ENCODE data around the gene VASN.

VASN gene

DNA sequence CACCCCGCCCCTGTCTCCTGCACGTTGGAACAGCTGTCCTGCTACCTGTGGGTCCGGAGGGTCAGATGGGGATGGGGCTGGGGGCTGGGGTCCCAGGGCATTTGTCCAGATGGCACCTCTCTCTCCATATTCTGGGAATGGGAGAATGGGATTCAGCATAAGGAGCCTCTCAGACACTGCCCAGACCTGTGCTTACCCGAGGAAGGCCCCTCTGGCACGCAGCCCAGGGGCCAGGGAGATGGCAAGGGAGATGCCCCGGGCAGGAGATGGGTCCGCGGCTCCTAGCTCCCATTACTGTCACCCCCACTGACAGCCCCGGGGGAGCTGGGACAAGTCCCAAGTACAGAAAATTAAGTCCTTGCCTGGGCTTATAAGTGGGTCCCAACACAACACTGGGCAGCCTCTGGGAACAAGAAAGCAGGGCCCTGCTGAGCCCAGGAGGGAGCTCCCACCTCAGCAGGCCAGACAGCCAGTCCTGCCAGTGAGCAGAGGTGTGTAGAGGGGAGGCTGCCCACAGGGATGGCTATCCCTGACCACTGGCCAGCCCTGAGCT is 1.8 kb downstream of the VASN start:
- DNase-seq (ENCODE audit: extremely low spot score): no peak
- ChIA-PET POLR2A (interaction anchor here (0.9 to 2.1 kb wide), 4 partner anchors 23 to 102 kb away, joined by 3 to 6 read pairs (median 4); no protein-coding TSS in a partner anchor), CTCF (interaction anchor here (2.6 kb wide), 1 partner anchor 30 kb away, joined by 19 read pairs; no protein-coding TSS in a partner anchor)
- TF ChIP-seq ARNT (IDR thresholded peaks at IDR 0.05) (no peak), ELF4 (IDR thresholded peaks at IDR 0.05) (no peak), L3MBTL2 (conservative IDR thresholded peaks at IDR 0.05) (no peak), SUZ12 (IDR thresholded peaks at IDR 0.05) (no peak), NFRKB (IDR thresholded peaks at IDR 0.05) (no peak), LEF1 (IDR thresholded peaks at IDR 0.05; ENCODE audit: borderline replicate concordance) (no peak), HDGF (IDR thresholded peaks at IDR 0.05; ENCODE audit: borderline replicate concordance) (no peak), FOXA1 (IDR thresholded peaks at IDR 0.05) (no peak), FOXK2 (IDR thresholded peaks at IDR 0.05) (no peak), ZNF384 (IDR thresholded peaks at IDR 0.05) (no peak), FOXM1 (IDR thresholded peaks at IDR 0.05; ENCODE audit: borderline replicate concordance) (no peak), BHLHE40 (IDR thresholded peaks at IDR 0.05; ENCODE audit: borderline replicate concordance) (no peak), SP1 (IDR thresholded peaks at IDR 0.05) (no peak), TARDBP (IDR thresholded peaks at IDR 0.05) (no peak), CTBP1 (IDR thresholded peaks at IDR 0.05; ENCODE audit: borderline replicate concordance) (no peak)
- TF ChIP-seq, protein P1, sequence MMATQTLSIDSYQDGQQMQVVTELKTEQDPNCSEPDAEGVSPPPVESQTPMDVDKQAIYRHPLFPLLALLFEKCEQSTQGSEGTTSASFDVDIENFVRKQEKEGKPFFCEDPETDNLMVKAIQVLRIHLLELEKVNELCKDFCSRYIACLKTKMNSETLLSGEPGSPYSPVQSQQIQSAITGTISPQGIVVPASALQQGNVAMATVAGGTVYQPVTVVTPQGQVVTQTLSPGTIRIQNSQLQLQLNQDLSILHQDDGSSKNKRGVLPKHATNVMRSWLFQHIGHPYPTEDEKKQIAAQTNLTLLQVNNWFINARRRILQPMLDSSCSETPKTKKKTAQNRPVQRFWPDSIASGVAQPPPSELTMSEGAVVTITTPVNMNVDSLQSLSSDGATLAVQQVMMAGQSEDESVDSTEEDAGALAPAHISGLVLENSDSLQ (IDR thresholded peaks at IDR 0.05): no peak

DNA sequence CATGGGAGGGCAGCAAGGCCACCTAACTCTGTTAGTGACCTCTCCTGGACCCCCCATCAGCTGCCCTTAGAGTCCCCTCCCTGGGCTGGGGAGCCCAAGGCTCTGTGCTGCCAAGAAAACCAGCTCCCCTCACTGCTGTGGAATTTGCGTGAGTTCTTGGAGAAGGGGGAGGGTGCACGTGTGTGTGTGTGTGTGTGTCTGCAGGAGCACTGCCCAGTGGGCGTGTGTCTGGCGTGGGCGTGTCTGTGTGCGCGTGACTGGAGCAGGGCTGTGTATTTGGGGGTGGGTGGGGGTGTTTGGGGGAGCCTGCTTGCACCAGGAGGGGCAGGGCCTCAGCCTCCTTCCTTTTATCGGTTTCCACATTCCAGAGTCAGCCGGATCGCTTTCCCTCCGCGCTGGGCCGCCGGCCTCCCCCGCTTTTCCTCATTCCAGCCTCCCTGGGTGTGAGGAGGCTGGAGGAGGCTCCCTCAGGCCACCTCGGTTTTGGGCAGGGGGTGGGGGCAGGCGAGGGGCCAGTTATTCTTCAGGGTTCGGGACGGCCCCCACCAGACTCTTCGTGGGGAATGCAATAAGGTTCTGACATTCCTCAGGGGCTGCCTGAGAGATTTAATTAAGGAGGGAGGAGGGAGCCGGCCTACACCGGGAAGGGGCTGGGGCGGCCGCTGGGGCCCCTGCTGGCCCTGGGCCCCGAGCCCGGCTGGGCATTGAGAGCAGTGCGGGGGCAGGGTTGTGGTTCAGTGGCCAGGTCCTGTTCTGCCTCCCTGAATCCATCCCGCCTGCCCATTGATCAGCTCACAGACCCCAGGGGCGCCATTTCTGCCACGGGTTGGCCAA is 2.5 kb downstream of the VASN start:
- CTCF ChIA-PET: interaction anchor here (2.6 kb wide), 1 partner anchor 29 kb away, joined by 19 read pairs; no protein-coding TSS in a partner anchor
- TF ChIP-seq ELF4 (IDR thresholded peaks at IDR 0.05): no peak
- no peak for TF ChIP-seq SP1 (IDR thresholded peaks at IDR 0.05)
- TF ChIP-seq BHLHE40 (IDR thresholded peaks at IDR 0.05; ENCODE audit: borderline replicate concordance): no peak
- TF ChIP-seq, protein P1 (IDR thresholded peaks at IDR 0.05): no peak
- no peak for TF ChIP-seq NFRKB (IDR thresholded peaks at IDR 0.05)
- TF ChIP-seq L3MBTL2 (conservative IDR thresholded peaks at IDR 0.05): no peak
- DNase-seq (ENCODE audit: extremely low spot score): no peak
- POLR2A ChIA-PET: interaction anchor here (0.9 to 2.1 kb wide), 4 partner anchors 24 to 102 kb away, joined by 3 to 6 read pairs (median 4); no protein-coding TSS in a partner anchor

DNA sequence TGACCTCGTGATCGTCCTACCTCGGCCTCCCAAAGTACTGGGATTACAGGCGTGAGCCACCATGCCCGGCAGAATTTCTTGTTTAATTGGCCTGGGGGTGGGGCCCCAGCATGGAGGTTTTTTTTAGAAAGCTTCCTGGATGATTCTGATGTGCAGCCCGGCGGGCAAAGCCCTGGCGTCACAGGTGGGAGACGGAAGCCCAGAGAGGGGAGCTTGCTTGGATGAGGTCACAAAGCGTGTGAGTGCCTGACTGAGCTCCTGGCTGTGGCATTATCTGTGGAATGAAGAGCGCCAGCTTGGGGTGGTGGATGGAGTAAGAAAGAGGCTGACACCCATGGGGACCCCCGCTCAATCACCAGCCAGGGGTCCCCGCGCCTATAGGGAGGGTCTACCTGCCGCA is 4.1 kb downstream of the VASN start:
- TF ChIP-seq LEF1 (IDR thresholded peaks at IDR 0.05; ENCODE audit: borderline replicate concordance): no peak
- no peak for TF ChIP-seq ZNF384 (IDR thresholded peaks at IDR 0.05)
- TF ChIP-seq CTBP1 (IDR thresholded peaks at IDR 0.05; ENCODE audit: borderline replicate concordance): no peak
- no peak for TF ChIP-seq HDGF (IDR thresholded peaks at IDR 0.05; ENCODE audit: borderline replicate concordance)
- TF ChIP-seq FOXA1 (IDR thresholded peaks at IDR 0.05): no peak
- TF ChIP-seq BHLHE40 (IDR thresholded peaks at IDR 0.05; ENCODE audit: borderline replicate concordance): no peak
- TF ChIP-seq ARNT (IDR thresholded peaks at IDR 0.05): no peak
- no peak for TF ChIP-seq L3MBTL2 (conservative IDR thresholded peaks at IDR 0.05)
- TF ChIP-seq ELF4 (IDR thresholded peaks at IDR 0.05): no peak
- CTCF ChIA-PET: interaction anchor here (0.6 kb wide), 1 partner anchor 180 kb away, joined by 3 read pairs; no protein-coding TSS in a partner anchor
- POLR2A ChIA-PET: no interaction called here

DNA sequence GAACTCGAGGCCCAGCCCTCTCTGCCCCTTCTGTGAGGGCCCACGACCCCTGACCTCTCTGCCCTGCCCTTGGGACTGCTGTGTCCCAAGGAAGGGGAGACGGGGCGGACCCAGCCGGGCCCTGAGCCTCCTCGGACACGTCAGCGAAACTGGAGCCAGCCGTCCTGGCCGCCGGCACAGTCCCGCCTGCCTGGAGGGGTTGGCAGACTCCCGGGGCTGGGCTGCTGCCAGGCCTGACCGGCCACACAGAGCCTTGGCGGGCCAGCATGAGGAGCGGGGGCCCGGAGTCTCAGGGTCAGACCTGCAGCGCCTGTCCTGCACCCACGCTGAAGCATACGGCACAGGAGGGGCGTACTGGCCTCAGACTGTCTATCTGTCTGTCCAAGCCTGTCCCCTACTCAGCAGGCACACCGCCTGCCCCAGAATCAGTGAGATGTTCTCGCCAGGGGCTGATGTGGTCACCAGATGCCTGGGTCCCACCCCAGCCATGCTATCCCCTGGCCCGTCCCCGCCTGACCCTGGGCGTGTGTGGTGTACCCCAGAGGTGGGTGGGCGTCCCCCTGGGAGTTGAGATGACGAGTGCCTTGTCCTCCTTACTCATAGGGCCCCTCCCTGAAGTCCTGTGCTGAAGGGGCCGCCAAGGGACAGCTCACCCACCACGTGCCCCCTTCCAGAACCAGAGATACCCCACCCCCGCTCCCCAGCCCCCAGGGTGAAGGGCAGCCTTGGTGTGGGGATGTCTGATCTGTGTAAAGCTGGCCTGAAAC is 4.7 kb downstream of the VASN start:
- ChIA-PET CTCF (no interaction called here), POLR2A (no interaction called here)
- no peak for DNase-seq (ENCODE audit: extremely low spot score)
- TF ChIP-seq L3MBTL2 (conservative IDR thresholded peaks at IDR 0.05) (no peak), ELF4 (IDR thresholded peaks at IDR 0.05) (no peak), NFRKB (IDR thresholded peaks at IDR 0.05) (no peak), ZNF384 (IDR thresholded peaks at IDR 0.05) (no peak), FOXK2 (IDR thresholded peaks at IDR 0.05) (no peak), TARDBP (IDR thresholded peaks at IDR 0.05) (no peak), ARNT (IDR thresholded peaks at IDR 0.05) (no peak), HDGF (IDR thresholded peaks at IDR 0.05; ENCODE audit: borderline replicate concordance) (no peak), SUZ12 (IDR thresholded peaks at IDR 0.05) (no peak), SP1 (IDR thresholded peaks at IDR 0.05) (no peak), FOXM1 (IDR thresholded peaks at IDR 0.05; ENCODE audit: borderline replicate concordance) (no peak), LEF1 (IDR thresholded peaks at IDR 0.05; ENCODE audit: borderline replicate concordance) (no peak), FOXA1 (IDR thresholded peaks at IDR 0.05) (no peak), CTBP1 (IDR thresholded peaks at IDR 0.05; ENCODE audit: borderline replicate concordance) (no peak), BHLHE40 (IDR thresholded peaks at IDR 0.05; ENCODE audit: borderline replicate concordance) (no peak)
- TF ChIP-seq, protein P1 (IDR thresholded peaks at IDR 0.05): no peak

More for the DNA sequence above, 4.1 kb downstream of the VASN start:
- no peak for DNase-seq (ENCODE audit: extremely low spot score)

DNA sequence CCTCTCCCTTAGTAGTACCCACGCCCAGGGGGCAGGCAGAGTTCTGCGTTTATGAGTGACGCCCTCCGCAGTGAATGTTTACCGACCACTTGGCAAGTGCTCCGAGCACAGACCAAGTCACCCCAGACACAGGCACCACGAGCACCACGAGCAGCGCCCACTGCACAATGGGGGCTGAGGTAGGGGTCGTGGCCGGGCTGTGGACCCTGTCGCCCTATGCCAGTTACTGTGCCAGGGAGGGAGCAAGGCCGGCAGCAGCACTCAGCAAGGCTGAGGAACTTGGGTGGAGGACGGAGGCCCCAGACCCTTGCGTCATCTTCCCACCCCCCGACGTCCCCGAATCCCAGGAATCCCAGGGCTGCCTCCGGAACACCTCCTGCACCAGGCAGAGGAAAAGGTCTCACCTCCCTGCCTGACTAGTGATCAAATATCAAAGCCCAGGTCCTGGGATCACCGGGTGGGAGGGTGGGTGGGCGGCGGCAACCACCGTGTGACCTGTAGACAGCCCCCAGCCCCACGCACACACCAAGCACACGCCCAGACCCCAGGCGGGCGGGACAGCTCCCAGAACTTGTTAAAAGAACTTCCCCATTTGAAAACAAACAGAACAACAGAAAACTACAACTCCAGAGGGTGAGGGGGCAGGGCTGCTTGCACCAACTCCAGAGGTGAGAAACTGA is 5.4 kb downstream of the VASN start:
- DNase-seq (ENCODE audit: extremely low spot score): no peak
- ChIA-PET POLR2A (no interaction called here), CTCF (interaction anchor here (0.7 kb wide), 1 partner anchor 18 kb away, joined by 4 read pairs; no protein-coding TSS in a partner anchor)
- TF ChIP-seq, protein P1 (IDR thresholded peaks at IDR 0.05): no peak
- TF ChIP-seq HDGF (IDR thresholded peaks at IDR 0.05; ENCODE audit: borderline replicate concordance) (no peak), CTBP1 (IDR thresholded peaks at IDR 0.05; ENCODE audit: borderline replicate concordance) (no peak), ZNF384 (IDR thresholded peaks at IDR 0.05) (no peak)
